ENCODE data around the gene KRTAP2-1.

DNA sequence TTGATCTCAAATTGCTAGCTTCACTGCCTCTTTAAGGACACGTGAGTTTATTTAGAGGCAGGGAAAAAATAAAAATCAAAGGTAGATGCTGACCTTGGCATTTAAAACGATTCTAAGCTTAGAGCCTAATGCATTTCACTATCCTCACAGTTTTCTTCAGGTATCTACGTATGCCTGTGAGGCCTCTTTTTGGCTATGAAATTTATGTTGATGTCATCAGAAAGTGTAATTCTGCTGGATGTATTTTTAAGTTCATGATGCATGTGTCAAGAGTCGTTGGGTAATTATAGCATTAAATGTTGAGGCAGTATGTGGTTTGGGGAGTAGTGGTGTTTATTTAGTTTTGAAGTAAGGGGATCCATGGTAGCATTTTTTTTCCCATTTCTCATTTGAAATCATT, 43.2 kb downstream of the KRTAP2-1 start:
- TF ChIP-seq, protein P1, sequence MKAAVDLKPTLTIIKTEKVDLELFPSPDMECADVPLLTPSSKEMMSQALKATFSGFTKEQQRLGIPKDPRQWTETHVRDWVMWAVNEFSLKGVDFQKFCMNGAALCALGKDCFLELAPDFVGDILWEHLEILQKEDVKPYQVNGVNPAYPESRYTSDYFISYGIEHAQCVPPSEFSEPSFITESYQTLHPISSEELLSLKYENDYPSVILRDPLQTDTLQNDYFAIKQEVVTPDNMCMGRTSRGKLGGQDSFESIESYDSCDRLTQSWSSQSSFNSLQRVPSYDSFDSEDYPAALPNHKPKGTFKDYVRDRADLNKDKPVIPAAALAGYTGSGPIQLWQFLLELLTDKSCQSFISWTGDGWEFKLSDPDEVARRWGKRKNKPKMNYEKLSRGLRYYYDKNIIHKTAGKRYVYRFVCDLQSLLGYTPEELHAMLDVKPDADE (IDR thresholded peaks at IDR 0.05): no peak
- TF ChIP-seq EZH2 (IDR thresholded peaks at IDR 0.05; ENCODE audit: low read depth, unreplicated experiment) (no peak), POLR2AphosphoS5 (IDR thresholded peaks at IDR 0.05; ENCODE audit: low read depth) (no peak), EZH2phosphoT487 (IDR thresholded peaks at IDR 0.05; ENCODE audit: unreplicated experiment) (no peak), JUNB (IDR thresholded peaks at IDR 0.05; ENCODE audit: unreplicated experiment) (no peak), CREB1 (CRISPR knock-in tag; IDR thresholded peaks at IDR 0.05; ENCODE audit: low read depth) (no peak), ZNF114 (CRISPR knock-in tag; IDR thresholded peaks at IDR 0.05) (no peak)
- TF ChIP-seq, protein P2, sequence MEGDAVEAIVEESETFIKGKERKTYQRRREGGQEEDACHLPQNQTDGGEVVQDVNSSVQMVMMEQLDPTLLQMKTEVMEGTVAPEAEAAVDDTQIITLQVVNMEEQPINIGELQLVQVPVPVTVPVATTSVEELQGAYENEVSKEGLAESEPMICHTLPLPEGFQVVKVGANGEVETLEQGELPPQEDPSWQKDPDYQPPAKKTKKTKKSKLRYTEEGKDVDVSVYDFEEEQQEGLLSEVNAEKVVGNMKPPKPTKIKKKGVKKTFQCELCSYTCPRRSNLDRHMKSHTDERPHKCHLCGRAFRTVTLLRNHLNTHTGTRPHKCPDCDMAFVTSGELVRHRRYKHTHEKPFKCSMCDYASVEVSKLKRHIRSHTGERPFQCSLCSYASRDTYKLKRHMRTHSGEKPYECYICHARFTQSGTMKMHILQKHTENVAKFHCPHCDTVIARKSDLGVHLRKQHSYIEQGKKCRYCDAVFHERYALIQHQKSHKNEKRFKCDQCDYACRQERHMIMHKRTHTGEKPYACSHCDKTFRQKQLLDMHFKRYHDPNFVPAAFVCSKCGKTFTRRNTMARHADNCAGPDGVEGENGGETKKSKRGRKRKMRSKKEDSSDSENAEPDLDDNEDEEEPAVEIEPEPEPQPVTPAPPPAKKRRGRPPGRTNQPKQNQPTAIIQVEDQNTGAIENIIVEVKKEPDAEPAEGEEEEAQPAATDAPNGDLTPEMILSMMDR (conservative IDR thresholded peaks at IDR 0.05; ENCODE audit: low read depth in 2 of 2): no peak
- TF ChIP-seq, protein P3, sequence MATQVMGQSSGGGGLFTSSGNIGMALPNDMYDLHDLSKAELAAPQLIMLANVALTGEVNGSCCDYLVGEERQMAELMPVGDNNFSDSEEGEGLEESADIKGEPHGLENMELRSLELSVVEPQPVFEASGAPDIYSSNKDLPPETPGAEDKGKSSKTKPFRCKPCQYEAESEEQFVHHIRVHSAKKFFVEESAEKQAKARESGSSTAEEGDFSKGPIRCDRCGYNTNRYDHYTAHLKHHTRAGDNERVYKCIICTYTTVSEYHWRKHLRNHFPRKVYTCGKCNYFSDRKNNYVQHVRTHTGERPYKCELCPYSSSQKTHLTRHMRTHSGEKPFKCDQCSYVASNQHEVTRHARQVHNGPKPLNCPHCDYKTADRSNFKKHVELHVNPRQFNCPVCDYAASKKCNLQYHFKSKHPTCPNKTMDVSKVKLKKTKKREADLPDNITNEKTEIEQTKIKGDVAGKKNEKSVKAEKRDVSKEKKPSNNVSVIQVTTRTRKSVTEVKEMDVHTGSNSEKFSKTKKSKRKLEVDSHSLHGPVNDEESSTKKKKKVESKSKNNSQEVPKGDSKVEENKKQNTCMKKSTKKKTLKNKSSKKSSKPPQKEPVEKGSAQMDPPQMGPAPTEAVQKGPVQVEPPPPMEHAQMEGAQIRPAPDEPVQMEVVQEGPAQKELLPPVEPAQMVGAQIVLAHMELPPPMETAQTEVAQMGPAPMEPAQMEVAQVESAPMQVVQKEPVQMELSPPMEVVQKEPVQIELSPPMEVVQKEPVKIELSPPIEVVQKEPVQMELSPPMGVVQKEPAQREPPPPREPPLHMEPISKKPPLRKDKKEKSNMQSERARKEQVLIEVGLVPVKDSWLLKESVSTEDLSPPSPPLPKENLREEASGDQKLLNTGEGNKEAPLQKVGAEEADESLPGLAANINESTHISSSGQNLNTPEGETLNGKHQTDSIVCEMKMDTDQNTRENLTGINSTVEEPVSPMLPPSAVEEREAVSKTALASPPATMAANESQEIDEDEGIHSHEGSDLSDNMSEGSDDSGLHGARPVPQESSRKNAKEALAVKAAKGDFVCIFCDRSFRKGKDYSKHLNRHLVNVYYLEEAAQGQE (IDR thresholded peaks at IDR 0.05; ENCODE audit: unreplicated experiment): no peak
- TF ChIP-seq, protein P4, sequence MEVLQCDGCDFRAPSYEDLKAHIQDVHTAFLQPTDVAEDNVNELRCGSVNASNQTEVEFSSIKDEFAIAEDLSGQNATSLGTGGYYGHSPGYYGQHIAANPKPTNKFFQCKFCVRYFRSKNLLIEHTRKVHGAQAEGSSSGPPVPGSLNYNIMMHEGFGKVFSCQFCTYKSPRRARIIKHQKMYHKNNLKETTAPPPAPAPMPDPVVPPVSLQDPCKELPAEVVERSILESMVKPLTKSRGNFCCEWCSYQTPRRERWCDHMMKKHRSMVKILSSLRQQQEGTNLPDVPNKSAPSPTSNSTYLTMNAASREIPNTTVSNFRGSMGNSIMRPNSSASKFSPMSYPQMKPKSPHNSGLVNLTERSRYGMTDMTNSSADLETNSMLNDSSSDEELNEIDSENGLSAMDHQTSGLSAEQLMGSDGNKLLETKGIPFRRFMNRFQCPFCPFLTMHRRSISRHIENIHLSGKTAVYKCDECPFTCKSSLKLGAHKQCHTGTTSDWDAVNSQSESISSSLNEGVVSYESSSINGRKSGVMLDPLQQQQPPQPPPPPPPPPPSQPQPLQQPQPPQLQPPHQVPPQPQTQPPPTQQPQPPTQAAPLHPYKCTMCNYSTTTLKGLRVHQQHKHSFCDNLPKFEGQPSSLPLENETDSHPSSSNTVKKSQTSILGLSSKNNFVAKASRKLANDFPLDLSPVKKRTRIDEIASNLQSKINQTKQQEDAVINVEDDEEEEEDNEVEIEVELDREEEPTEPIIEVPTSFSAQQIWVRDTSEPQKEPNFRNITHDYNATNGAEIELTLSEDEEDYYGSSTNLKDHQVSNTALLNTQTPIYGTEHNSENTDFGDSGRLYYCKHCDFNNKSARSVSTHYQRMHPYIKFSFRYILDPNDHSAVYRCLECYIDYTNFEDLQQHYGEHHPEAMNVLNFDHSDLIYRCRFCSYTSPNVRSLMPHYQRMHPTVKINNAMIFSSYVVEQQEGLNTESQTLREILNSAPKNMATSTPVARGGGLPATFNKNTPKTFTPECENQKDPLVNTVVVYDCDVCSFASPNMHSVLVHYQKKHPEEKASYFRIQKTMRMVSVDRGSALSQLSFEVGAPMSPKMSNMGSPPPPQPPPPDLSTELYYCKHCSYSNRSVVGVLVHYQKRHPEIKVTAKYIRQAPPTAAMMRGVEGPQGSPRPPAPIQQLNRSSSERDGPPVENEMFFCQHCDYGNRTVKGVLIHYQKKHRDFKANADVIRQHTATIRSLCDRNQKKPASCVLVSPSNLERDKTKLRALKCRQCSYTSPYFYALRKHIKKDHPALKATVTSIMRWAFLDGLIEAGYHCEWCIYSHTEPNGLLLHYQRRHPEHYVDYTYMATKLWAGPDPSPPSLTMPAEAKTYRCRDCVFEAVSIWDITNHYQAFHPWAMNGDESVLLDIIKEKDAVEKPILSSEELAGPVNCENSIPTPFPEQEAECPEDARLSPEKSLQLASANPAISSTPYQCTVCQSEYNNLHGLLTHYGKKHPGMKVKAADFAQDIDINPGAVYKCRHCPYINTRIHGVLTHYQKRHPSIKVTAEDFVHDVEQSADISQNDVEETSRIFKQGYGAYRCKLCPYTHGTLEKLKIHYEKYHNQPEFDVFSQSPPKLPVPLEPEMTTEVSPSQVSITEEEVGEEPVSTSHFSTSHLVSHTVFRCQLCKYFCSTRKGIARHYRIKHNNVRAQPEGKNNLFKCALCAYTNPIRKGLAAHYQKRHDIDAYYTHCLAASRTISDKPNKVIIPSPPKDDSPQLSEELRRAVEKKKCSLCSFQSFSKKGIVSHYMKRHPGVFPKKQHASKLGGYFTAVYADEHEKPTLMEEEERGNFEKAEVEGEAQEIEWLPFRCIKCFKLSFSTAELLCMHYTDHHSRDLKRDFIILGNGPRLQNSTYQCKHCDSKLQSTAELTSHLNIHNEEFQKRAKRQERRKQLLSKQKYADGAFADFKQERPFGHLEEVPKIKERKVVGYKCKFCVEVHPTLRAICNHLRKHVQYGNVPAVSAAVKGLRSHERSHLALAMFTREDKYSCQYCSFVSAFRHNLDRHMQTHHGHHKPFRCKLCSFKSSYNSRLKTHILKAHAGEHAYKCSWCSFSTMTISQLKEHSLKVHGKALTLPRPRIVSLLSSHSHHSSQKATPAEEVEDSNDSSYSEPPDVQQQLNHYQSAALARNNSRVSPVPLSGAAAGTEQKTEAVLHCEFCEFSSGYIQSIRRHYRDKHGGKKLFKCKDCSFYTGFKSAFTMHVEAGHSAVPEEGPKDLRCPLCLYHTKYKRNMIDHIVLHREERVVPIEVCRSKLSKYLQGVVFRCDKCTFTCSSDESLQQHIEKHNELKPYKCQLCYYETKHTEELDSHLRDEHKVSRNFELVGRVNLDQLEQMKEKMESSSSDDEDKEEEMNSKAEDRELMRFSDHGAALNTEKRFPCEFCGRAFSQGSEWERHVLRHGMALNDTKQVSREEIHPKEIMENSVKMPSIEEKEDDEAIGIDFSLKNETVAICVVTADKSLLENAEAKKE (CRISPR knock-in tag; IDR thresholded peaks at IDR 0.05): no peak

Data from GM23338 (cell line).